Measurements from ENCODE around the gene PREX1.
"Not testable (repeated sequence)": the region's sequence is repeated elsewhere in the genome, so short reads cannot be mapped to it uniquely, and the experiment has no call there.

The PREX1 gene

GRCh38 chr20:48777821-48778220, 50.0 kb downstream of the PREX1 start:
- no peak for TF ChIP-seq CTCF (IDR thresholded peaks at IDR 0.05; ENCODE audit: insufficient read depth, low read length, poor library complexity, severe bottlenecking)
- Histone ChIP-seq H3K4me3 (replicated peaks; ENCODE audit: low read depth, low read length) (no peak overlapping the region), H3K27me3 (replicated peaks; ENCODE audit: control insufficient read depth, insufficient read depth, low read length) (no peaks in the 10 kb centered on the region), H3K36me3 (ENCODE audit: control insufficient read depth, insufficient read depth, low read length) (peaks cover 1% of the 10 kb centered on the region)
- DNase-seq (ENCODE audit: extremely low read depth, insufficient read length) = no peak

GRCh38 chr20:48777005-48777404, 50.8 kb downstream of the PREX1 start:
- Histone ChIP-seq H3K36me3 (ENCODE audit: control insufficient read depth, insufficient read depth, low read length) (peaks cover 1% of the 10 kb centered on the region), H3K4me3 (replicated peaks; ENCODE audit: low read depth, low read length) (no peak overlapping the region), H3K27me3 (replicated peaks; ENCODE audit: control insufficient read depth, insufficient read depth, low read length) (no peaks in the 10 kb centered on the region)
- TF ChIP-seq CTCF (IDR thresholded peaks at IDR 0.05; ENCODE audit: insufficient read depth, low read length, poor library complexity, severe bottlenecking) = no peak
- DNase-seq (ENCODE audit: extremely low read depth, insufficient read length) = no peak

GRCh38 chr20:48776306-48776705, 51.5 kb downstream of the PREX1 start:
- Histone ChIP-seq H3K27me3 (replicated peaks; ENCODE audit: control insufficient read depth, insufficient read depth, low read length) (no peaks in the 10 kb centered on the region), H3K36me3 (ENCODE audit: control insufficient read depth, insufficient read depth, low read length) (peaks cover 1% of the 10 kb centered on the region), H3K4me3 (replicated peaks; ENCODE audit: low read depth, low read length) (no peak overlapping the region)
- no peak for DNase-seq (ENCODE audit: extremely low read depth, insufficient read length)
- no peak for TF ChIP-seq CTCF (IDR thresholded peaks at IDR 0.05; ENCODE audit: insufficient read depth, low read length, poor library complexity, severe bottlenecking)

DNA sequence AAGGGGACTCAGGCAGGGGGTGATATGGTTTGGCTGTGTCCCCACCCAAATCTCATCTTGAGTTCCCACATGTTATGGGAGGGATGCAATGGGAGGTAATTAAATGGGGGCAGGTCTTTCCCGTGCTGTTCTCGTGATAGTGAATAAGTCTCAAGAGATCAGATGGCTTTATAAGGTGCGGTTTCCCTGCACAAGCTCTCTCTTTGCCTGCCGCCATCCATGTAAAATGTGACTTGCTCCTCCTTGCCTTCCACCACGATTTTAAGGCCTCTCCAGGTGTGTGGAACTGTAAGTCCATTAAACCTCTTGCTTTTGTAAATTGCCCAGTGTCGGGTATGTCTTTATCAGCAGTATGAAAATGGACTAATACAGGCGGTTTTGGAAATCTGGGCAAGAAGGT, 52.3 kb downstream of the PREX1 start:
- not testable (repeated sequence) for H3K36me3 ChIP-seq (ENCODE audit: control insufficient read depth, insufficient read depth, low read length); DNase-seq (ENCODE audit: extremely low read depth, insufficient read length); H3K27me3 ChIP-seq (replicated peaks; ENCODE audit: control insufficient read depth, insufficient read depth, low read length); H3K4me3 ChIP-seq (replicated peaks; ENCODE audit: low read depth, low read length)

DNA sequence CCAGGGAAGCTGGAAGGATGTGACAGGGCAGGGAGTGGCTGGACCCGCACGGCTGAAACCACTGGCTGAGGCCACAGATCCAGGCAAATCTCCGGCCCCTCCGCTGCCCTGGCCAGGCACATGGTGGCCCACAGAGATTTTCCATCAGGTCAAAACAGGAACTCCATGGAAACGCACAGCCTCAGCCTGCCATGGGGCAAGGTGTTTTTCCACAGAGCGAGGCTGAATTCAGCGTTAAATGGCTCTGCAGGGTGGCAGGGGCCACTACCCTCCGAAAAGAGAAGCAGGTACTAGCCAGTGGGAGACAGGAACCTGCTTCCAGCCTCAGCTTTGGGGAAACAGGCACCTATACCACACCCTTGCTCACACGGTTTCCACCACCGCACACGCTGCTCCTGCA, 53.1 kb downstream of the PREX1 start:
- no peak for DNase-seq (ENCODE audit: extremely low read depth, insufficient read length)
- H3K36me3 ChIP-seq (ENCODE audit: control insufficient read depth, insufficient read depth, low read length) = peaks cover 1% of the 10 kb centered on the region
- no peak overlapping the region for H3K4me3 ChIP-seq (replicated peaks; ENCODE audit: low read depth, low read length)
- no peaks in the 10 kb centered on the region for H3K27me3 ChIP-seq (replicated peaks; ENCODE audit: control insufficient read depth, insufficient read depth, low read length)
- no peak for TF ChIP-seq CTCF (IDR thresholded peaks at IDR 0.05; ENCODE audit: insufficient read depth, low read length, poor library complexity, severe bottlenecking)

DNA sequence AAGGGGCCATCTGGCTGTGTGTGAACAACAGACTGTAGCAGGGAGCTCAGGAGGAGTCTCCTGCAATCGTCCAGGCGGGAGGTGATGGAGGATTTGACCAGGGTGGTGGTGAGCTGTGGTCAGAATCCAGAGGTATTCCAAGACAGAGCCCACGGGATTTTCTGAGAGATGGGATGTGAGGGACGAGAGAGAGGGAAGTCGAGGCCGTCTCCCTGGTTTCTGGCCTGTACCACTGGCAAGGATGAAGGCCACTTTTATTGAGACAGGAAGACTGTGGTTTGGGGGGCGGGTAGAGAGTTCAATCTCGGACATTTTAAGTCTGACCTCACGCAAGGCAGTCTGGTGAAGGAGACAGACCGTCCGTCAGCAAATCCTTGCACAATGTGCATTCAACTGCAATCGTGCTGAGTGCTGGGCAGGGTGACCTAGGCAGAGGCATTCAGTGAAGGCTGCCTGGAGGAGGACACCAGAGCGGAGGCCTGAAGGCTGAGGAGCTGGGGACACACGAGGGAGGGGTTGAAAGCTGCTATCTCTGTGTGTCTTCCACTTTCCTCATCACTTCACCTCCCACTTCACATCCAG, 53.9 kb downstream of the PREX1 start:
- Histone ChIP-seq H3K36me3 (ENCODE audit: control insufficient read depth, insufficient read depth, low read length) (peaks cover 3% of the 10 kb centered on the region), H3K27me3 (replicated peaks; ENCODE audit: control insufficient read depth, insufficient read depth, low read length) (no peaks in the 10 kb centered on the region), H3K4me3 (replicated peaks; ENCODE audit: low read depth, low read length) (no peak overlapping the region)
- TF ChIP-seq CTCF (IDR thresholded peaks at IDR 0.05; ENCODE audit: insufficient read depth, low read length, poor library complexity, severe bottlenecking) = no peak
- DNase-seq (ENCODE audit: extremely low read depth, insufficient read length) = no peak
